HepG2 (cell line): ENCODE results near the gene SIVA1. TPM values are rescaled to one million over a fixed set of nuclear protein-coding genes. Genes with fewer than 3 reads are reported as not detected.
A peak's percentile ranks its signal among the peaks of the same experiment; 100 is the strongest.

ENCODE experiments used
- DMTF1 ChIP-seq: sonication (generic); formaldehyde crosslinking; IDR thresholded peaks from 2 replicates; pipeline ENCODE4 v1.4.0; 2020; ENCODE audit warnings: mild to moderate bottlenecking, missing genetic modification reagents
- HMGXB3 ChIP-seq: sonication (generic); formaldehyde crosslinking; IDR thresholded peaks from 2 replicates; pipeline ENCODE4 v1.4.0; 2020; ENCODE audit warnings: missing genetic modification reagents, borderline replicate concordance
- YEATS2 ChIP-seq: sonication (generic); formaldehyde crosslinking; IDR thresholded peaks from 2 replicates; pipeline ENCODE4 v1.4.0; 2020; ENCODE audit warnings: missing genetic modification reagents, borderline replicate concordance
- ZFP91 ChIP-seq: sonication (generic); formaldehyde crosslinking; IDR thresholded peaks from 2 replicates; pipeline ENCODE4 v1.9.0; 2022; ENCODE audit warnings: missing genetic modification reagents, mild to moderate bottlenecking, borderline replicate concordance
- ZNF138 ChIP-seq: sonication (generic); formaldehyde crosslinking; IDR thresholded peaks from 2 replicates; pipeline ENCODE4 v1.5.0; 2020; ENCODE audit warnings: mild to moderate bottlenecking, low read depth, missing genetic modification reagents
- ZNF407 ChIP-seq: sonication (generic); formaldehyde crosslinking; IDR thresholded peaks from one replicate; pipeline ENCODE4 v1.5.1; 2020; ENCODE audit warnings: mild to moderate bottlenecking, missing genetic modification reagents; ENCODE audit errors: not compliant biosample characterization
- polyA plus RNA-seq, 8 experiments: library from polyadenylated mRNA; depleted of rRNA in 3 of 8; stranded (reverse) in 7 of 8; unstranded in 1 of 8; fragments of >200 nt; fragmentation: Illumina TruSeq in 4 of 8; extraction: Trizol in 4 of 8; gene quantifications; 2 replicates each; pipeline versions ENCODE4 v1.2.1 to v1.2.3, GENCODE V29; 2011 to 2016; ENCODE audit warnings: low read depth in 4 of 8, missing spikeins in 1 of 8, mixed read lengths in 1 of 8; ENCODE audit not compliant: insufficient read depth in 1 of 8
- total RNA-seq, 5 experiments: library from RNA; depleted of rRNA; stranded (reverse); fragments of >200 nt; fragmentation: Illumina TruSeq; extraction: Trizol; gene quantifications; 2 replicates each; pipeline ENCODE4 v1.2.3, GENCODE V29; 2016; ENCODE audit warnings: low read depth in 1 of 5

SIVA1 gene
- total and polyA plus RNA-seq, 2 of the 13 experiments (the other 11 are each of a cell fraction or from before 2014, with no cell fraction given), result 123 to 186 TPM

GRCh38 chr14:104800771-104801519, 48.0 kb downstream of the SIVA1 start, which contains the start of gene ZBTB42 (continued):
- peak; percentile 32 for TF ChIP-seq ZNF407 (CRISPR knock-in tag)
- no peak for TF ChIP-seq YEATS2 (CRISPR knock-in tag)
- TF ChIP-seq HMGXB3 (CRISPR knock-in tag), result no peak
- TF ChIP-seq DMTF1 (CRISPR knock-in tag), result no peak
- TF ChIP-seq ZFP91, result peak; percentile 5; the same call in 1 of the 2 replicates
- 0 out of 2 replicates have a peak, but pooled peaks have one; percentile 26 for TF ChIP-seq ZNF138
